ENCODE measurements around the gene WDR86. TPM values are rescaled to one million over a fixed set of nuclear protein-coding genes. Genes with fewer than 3 reads are reported as not detected.

WDR86 gene
- total RNA-seq, 1 experiment from 2014 or later, result 0.86 TPM

DNA sequence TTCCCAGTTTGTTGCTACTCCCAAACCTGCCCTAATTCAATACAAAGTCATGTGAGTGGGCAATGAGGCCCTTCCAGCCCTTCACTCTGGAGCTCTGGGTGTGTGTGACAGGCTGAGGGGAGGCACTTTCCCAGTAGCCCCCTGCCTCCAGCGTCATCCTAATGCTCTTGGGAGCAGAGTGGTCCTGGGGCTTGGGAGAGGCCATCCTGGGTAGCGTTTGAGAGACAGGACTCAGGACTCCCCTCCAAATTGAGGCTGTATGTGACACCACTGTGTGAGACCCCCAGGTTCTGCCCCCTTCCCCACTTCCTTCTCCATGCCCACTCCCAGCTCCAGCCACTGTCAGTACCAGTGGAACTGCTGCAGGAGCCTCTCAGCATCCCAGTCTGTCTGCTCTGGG lies 36.6 kb upstream of the WDR86 start:
- no peak overlapping the region for H3K4me3 ChIP-seq (ENCODE audit: low read depth, low read length, poor library complexity, severe bottlenecking)
- no peaks in the 10 kb centered on the region for H3K27me3 ChIP-seq (replicated peaks; ENCODE audit: insufficient read depth, low read depth, low read length, poor library complexity)
- no peaks in the 10 kb centered on the region for H3K36me3 ChIP-seq (ENCODE audit: insufficient read depth, low read length, poor library complexity, severe bottlenecking)
- H3K9me3 ChIP-seq (ENCODE audit: low read depth, low read length, poor library complexity, severe bottlenecking), result no peaks in the 10 kb centered on the region
- TF ChIP-seq, protein P1, sequence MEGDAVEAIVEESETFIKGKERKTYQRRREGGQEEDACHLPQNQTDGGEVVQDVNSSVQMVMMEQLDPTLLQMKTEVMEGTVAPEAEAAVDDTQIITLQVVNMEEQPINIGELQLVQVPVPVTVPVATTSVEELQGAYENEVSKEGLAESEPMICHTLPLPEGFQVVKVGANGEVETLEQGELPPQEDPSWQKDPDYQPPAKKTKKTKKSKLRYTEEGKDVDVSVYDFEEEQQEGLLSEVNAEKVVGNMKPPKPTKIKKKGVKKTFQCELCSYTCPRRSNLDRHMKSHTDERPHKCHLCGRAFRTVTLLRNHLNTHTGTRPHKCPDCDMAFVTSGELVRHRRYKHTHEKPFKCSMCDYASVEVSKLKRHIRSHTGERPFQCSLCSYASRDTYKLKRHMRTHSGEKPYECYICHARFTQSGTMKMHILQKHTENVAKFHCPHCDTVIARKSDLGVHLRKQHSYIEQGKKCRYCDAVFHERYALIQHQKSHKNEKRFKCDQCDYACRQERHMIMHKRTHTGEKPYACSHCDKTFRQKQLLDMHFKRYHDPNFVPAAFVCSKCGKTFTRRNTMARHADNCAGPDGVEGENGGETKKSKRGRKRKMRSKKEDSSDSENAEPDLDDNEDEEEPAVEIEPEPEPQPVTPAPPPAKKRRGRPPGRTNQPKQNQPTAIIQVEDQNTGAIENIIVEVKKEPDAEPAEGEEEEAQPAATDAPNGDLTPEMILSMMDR (conservative IDR thresholded peaks at IDR 0.05; ENCODE audit: low read depth, low read length), result no peak
- TF ChIP-seq EZH2 (IDR thresholded peaks at IDR 0.05; ENCODE audit: borderline replicate concordance, low read depth, low read length, poor library complexity, severe bottlenecking), result no peak
- POLR2A ChIA-PET (ENCODE audit: low non-redundant PET), result no interaction called here
- intact Hi-C loops (cut with micrococcal nuclease; ENCODE audit: unreplicated experiment), result loop anchor here (5.0 kb wide), 1 partner anchor 129 kb away; no protein-coding TSS in a partner anchor
- CTCF ChIA-PET, result no interaction called here
- no TSS peak for BruUV-seq (replicated peaks)
- DNase-seq (ENCODE audit: low spot score), result no peak
- peaks cover 4% of the 10 kb centered on the region for H3K4me1 ChIP-seq (ENCODE audit: insufficient read depth, low read length, poor library complexity, severe bottlenecking)
- no peak overlapping the region for H3K27ac ChIP-seq (ENCODE audit: low read depth, low read length, poor library complexity, severe bottlenecking)

DNA sequence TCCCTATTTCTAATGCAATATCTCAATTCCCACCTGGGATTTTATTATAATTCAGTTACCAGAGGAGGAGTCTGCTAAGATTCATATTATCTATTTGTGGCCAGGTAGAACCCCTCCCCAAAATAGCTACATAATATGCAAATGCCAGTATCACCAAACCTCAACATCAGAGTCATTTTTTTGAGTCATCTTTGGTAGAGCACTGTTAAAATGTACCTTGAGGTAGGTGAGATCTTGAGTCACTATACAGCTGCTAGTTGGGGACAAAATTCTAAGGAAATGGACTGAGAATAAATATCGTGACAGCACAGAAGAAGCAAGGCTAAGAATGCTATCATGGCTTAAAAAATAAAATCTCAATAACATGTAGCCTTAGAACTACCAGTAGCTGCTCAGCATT lies 34.8 kb upstream of the WDR86 start:
- H3K4me3 ChIP-seq (ENCODE audit: low read depth, low read length, poor library complexity, severe bottlenecking), result no peak overlapping the region
- POLR2A ChIA-PET (ENCODE audit: low non-redundant PET), result no interaction called here
- no TSS peak for BruUV-seq (replicated peaks)
- no peak for DNase-seq (ENCODE audit: low spot score)
- no peak for TF ChIP-seq EZH2 (IDR thresholded peaks at IDR 0.05; ENCODE audit: borderline replicate concordance, low read depth, low read length, poor library complexity, severe bottlenecking)
- TF ChIP-seq, protein P1 (conservative IDR thresholded peaks at IDR 0.05; ENCODE audit: low read depth, low read length), result no peak
- CTCF ChIA-PET, result no interaction called here
- no peak overlapping the region for H3K27ac ChIP-seq (ENCODE audit: low read depth, low read length, poor library complexity, severe bottlenecking)
- H3K36me3 ChIP-seq (ENCODE audit: insufficient read depth, low read length, poor library complexity, severe bottlenecking), result no peaks in the 10 kb centered on the region
- H3K27me3 ChIP-seq (replicated peaks; ENCODE audit: insufficient read depth, low read depth, low read length, poor library complexity), result peaks cover under 1% of the 10 kb centered on the region
- intact Hi-C loops (cut with micrococcal nuclease; ENCODE audit: unreplicated experiment), result loop anchor here (5.0 kb wide), 1 partner anchor 127 kb away; no protein-coding TSS in a partner anchor
- peaks cover 4% of the 10 kb centered on the region for H3K4me1 ChIP-seq (ENCODE audit: insufficient read depth, low read length, poor library complexity, severe bottlenecking)
- no peaks in the 10 kb centered on the region for H3K9me3 ChIP-seq (ENCODE audit: low read depth, low read length, poor library complexity, severe bottlenecking)

DNA sequence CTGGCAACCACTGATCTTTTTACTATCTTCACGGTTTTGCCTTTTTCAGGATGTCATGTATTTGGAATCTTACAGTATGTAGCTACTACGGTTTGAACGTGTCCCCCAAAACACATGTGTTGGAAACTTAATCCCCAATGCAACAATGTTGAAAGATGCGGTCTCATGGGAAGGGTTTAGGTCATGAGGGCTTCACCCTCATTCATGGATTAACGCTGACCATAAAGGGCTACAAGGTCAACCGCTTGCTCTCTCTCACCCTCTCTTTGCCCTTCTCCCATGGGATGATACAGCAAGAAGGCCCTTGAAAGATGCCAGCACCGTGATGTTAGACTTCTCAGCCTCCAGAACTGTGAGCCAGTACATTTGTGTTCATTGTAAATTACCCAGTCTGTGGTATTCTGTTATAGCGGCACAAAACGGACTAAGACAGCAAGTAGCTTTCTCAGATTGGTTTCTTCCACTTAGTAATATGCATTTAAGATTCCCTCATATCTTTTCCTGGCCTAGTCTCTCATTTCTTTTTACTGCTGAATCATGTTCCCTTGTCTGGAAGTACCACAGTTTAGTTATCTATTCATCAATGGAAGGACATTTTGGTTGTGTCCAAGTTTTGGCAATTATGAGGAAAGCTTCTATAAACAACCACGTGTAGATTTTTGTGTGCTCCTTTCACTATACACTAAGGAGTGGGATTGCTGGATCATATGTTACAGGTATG lies 33.1 kb upstream of the WDR86 start:
- Histone ChIP-seq H3K4me3 (ENCODE audit: low read depth, low read length, poor library complexity, severe bottlenecking) (no peak overlapping the region), H3K27me3 (replicated peaks; ENCODE audit: insufficient read depth, low read depth, low read length, poor library complexity) (peaks cover 2% of the 10 kb centered on the region), H3K36me3 (ENCODE audit: insufficient read depth, low read length, poor library complexity, severe bottlenecking) (no peaks in the 10 kb centered on the region), H3K4me1 (ENCODE audit: insufficient read depth, low read length, poor library complexity, severe bottlenecking) (peaks cover under 1% of the 10 kb centered on the region), H3K27ac (ENCODE audit: low read depth, low read length, poor library complexity, severe bottlenecking) (no peak overlapping the region), H3K9me3 (ENCODE audit: low read depth, low read length, poor library complexity, severe bottlenecking) (no peaks in the 10 kb centered on the region)
- TF ChIP-seq, protein P1 (conservative IDR thresholded peaks at IDR 0.05; ENCODE audit: low read depth, low read length), result no peak
- TF ChIP-seq EZH2 (IDR thresholded peaks at IDR 0.05; ENCODE audit: borderline replicate concordance, low read depth, low read length, poor library complexity, severe bottlenecking), result no peak
- intact Hi-C loops (cut with micrococcal nuclease; ENCODE audit: unreplicated experiment), result no loop called here
- DNase-seq (ENCODE audit: low spot score), result no peak
- ChIA-PET POLR2A (ENCODE audit: low non-redundant PET) (no interaction called here), CTCF (no interaction called here)
- BruUV-seq (replicated peaks), result no TSS peak

All from A673 (cell line).